SU-DHL-6 (cell line): ENCODE measurements around the gene UTP11.
"Not testable (repeated sequence)": the region's sequence is repeated elsewhere in the genome, so short reads cannot be mapped to it uniquely, and the experiment has no call there.

Source experiments
- H2AFZ ChIP-seq: fragments of 200-600 bp; sonication (generic); 2 replicates; pipeline ENCODE4 v1.6.1; 2014; ENCODE audit warnings: low read depth, mild to moderate bottlenecking, moderate library complexity, mixed read lengths, antibody characterized with exemption, low read length; ENCODE audit not compliant: severe bottlenecking
- H3F3A ChIP-seq: fragments of 200-600 bp; shearing (Covaris generic); 2 replicates; pipeline ENCODE4 v1.6.0; 2016; ENCODE audit warnings: antibody characterized with exemption, mild to moderate bottlenecking; ENCODE audit not compliant: insufficient read depth
- H3K27ac ChIP-seq: fragments of 200-600 bp; sonication (generic); 2 replicates; pipeline ENCODE4 v1.5.1; 2016; ENCODE audit warnings: low read depth, mild to moderate bottlenecking, low read length, moderate library complexity, mixed read lengths
- H3K27me3 ChIP-seq: fragments of 200-600 bp; sonication (generic), shearing (Covaris generic); 2 replicates; pipeline ENCODE4 v1.6.0; 2014; ENCODE audit warnings: mild to moderate bottlenecking, low read length
- H3K36me3 ChIP-seq: fragments of 200-600 bp; sonication (generic); 2 replicates; pipeline ENCODE4 v1.6.1; 2014; ENCODE audit warnings: mild to moderate bottlenecking, low read length, mixed read lengths
- H3K4me2 ChIP-seq: fragments of 300-600, 200-600 bp; shearing (Covaris generic), sonication (generic); 2 replicates; pipeline ENCODE4 v1.6.0; 2014; ENCODE audit warnings: low read length, low read depth, mild to moderate bottlenecking; ENCODE audit not compliant: poor library complexity, severe bottlenecking
- H3K4me3 ChIP-seq: fragments of 200-600 bp; sonication (generic); 2 replicates; pipeline ENCODE4 v1.5.1; 2014; ENCODE audit warnings: antibody characterized with exemption, low read length, mild to moderate bottlenecking, mixed read lengths; ENCODE audit not compliant: insufficient read depth, poor library complexity, severe bottlenecking
- H3K79me2 ChIP-seq: fragments of 200-600 bp; sonication (generic); 2 replicates; pipeline ENCODE4 v1.6.1; 2014; ENCODE audit warnings: mild to moderate bottlenecking, low read length, moderate library complexity; ENCODE audit not compliant: insufficient read depth
- H3K9ac ChIP-seq: fragments of 200-600 bp; sonication (generic); 2 replicates; pipeline ENCODE4 v1.7.0; 2014; ENCODE audit warnings: mild to moderate bottlenecking, low read length
- H3K9me2 ChIP-seq: fragments of 200-600 bp; sonication (generic); replicated peaks from 2 replicates; pipeline ENCODE4 v1.6.1; 2014; ENCODE audit warnings: low read length; ENCODE audit not compliant: insufficient read depth
- H3K9me3 ChIP-seq: fragments of 200-600 bp; sonication (generic); 2 replicates; pipeline ENCODE4 v1.6.1; 2014; ENCODE audit warnings: low read length, mixed read lengths; ENCODE audit not compliant: insufficient read depth
- H4K20me1 ChIP-seq: fragments of 200-600 bp; sonication (generic); 2 replicates; pipeline ENCODE4 v1.6.1; 2014; ENCODE audit warnings: low read depth, mild to moderate bottlenecking, antibody characterized with exemption, low read length, moderate library complexity, mixed read lengths
- CTCF ChIP-seq: fragments of 200-600 bp; sonication (generic); IDR thresholded peaks from one replicate; pipeline ENCODE4 v1.5.1; 2017; ENCODE audit warnings: antibody characterized with exemption, mild to moderate bottlenecking, low read length, moderate library complexity; ENCODE audit not compliant: insufficient read depth, poor library complexity, severe bottlenecking
- EZH2phosphoT487 ChIP-seq: fragments of 200-600 bp; sonication (generic), shearing (Covaris generic); conservative IDR thresholded peaks from 2 replicates; pipeline ENCODE4 v1.6.1; 2018; ENCODE audit warnings: mild to moderate bottlenecking, antibody characterized with exemption, low read length, moderate library complexity, mixed read lengths

The UTP11 gene

GRCh38 chr1:37974567-37974966 lies 38.0 kb upstream of the UTP11 start:
- Histone ChIP-seq H3K4me2 (no peak overlapping the region), H3K9me2 (no peaks in the 10 kb centered on the region), H3K36me3 (peaks cover 26% of the 10 kb centered on the region; the same call in 1 of the 2 replicates), H3K27me3 (no peaks in the 10 kb centered on the region), H3K9ac (no peak overlapping the region), H2AFZ (no peak overlapping the region), H3K27ac (no peak overlapping the region), H3F3A (no peaks in the 10 kb centered on the region; the same call in 1 of the 2 replicates), H3K79me2 (no peaks in the 10 kb centered on the region), H4K20me1 (no peaks in the 10 kb centered on the region), H3K4me3 (no peak overlapping the region), H3K9me3 (no peaks in the 10 kb centered on the region)
- no peak for TF ChIP-seq EZH2phosphoT487
- TF ChIP-seq CTCF: no peak

- not testable (repeated sequence) for H3K79me2 ChIP-seq, H3F3A ChIP-seq, H3K9me3 ChIP-seq, H3K27me3 ChIP-seq, H4K20me1 ChIP-seq, H3K4me2 ChIP-seq, H3K4me3 ChIP-seq, H3K9ac ChIP-seq, H2AFZ ChIP-seq, H3K27ac ChIP-seq, H3K9me2 ChIP-seq
- TF ChIP-seq CTCF: peak; percentile 30
- peaks cover 28% of the 10 kb centered on the region; the same call in 1 of the 2 replicates for H3K36me3 ChIP-seq
These were observed 37.5 kb upstream of the UTP11 start for GRCh38 chr1:37975083-37975482.

- H3K27me3 ChIP-seq: no peaks in the 10 kb centered on the region
- no peaks in the 10 kb centered on the region for H4K20me1 ChIP-seq
- H3K79me2 ChIP-seq: no peaks in the 10 kb centered on the region
- TF ChIP-seq EZH2phosphoT487 (no peak), CTCF (no peak)
- H3K4me2 ChIP-seq: no peak overlapping the region
- H3K36me3 ChIP-seq: peaks cover 41% of the 10 kb centered on the region; the same call in 1 of the 2 replicates
- no peak overlapping the region for H3K9ac ChIP-seq
- no peaks in the 10 kb centered on the region for H3K9me3 ChIP-seq
- no peak overlapping the region for H2AFZ ChIP-seq
- H3K27ac ChIP-seq: no peak overlapping the region
- H3K4me3 ChIP-seq: no peak overlapping the region
- H3F3A ChIP-seq: no peaks in the 10 kb centered on the region; the same call in 1 of the 2 replicates
- H3K9me2 ChIP-seq: no peaks in the 10 kb centered on the region
These were observed 34.0 kb upstream of the UTP11 start for GRCh38 chr1:37978541-37978940.

- H3K36me3 ChIP-seq: peaks cover 45% of the 10 kb centered on the region
- no peaks in the 10 kb centered on the region; the same call in 1 of the 2 replicates for H4K20me1 ChIP-seq
- no peaks in the 10 kb centered on the region for H3K9me3 ChIP-seq
- no peak for TF ChIP-seq EZH2phosphoT487
- no peak for TF ChIP-seq CTCF
- no peak overlapping the region for H3K4me3 ChIP-seq
- H3K79me2 ChIP-seq: peaks cover 13% of the 10 kb centered on the region
- no peak overlapping the region for H3K9ac ChIP-seq
- no peaks in the 10 kb centered on the region; the same call in 1 of the 2 replicates for H3F3A ChIP-seq
- no peaks in the 10 kb centered on the region for H3K9me2 ChIP-seq
- no peak overlapping the region for H3K4me2 ChIP-seq
- no peak overlapping the region for H2AFZ ChIP-seq
- no peaks in the 10 kb centered on the region for H3K27me3 ChIP-seq
- no peak overlapping the region for H3K27ac ChIP-seq
These were observed 29.0 kb upstream of the UTP11 start for GRCh38 chr1:37983546-37983945.
